ENCODE data around the gene H2BK1.
A peak's percentile ranks its signal among the peaks of the same experiment; 100 is the strongest.

Gene H2BK1

GRCh38 chr7:151175793-151176311 is 34.4 kb downstream of the H2BK1 start:
- DNase-seq, result no peak

DNA sequence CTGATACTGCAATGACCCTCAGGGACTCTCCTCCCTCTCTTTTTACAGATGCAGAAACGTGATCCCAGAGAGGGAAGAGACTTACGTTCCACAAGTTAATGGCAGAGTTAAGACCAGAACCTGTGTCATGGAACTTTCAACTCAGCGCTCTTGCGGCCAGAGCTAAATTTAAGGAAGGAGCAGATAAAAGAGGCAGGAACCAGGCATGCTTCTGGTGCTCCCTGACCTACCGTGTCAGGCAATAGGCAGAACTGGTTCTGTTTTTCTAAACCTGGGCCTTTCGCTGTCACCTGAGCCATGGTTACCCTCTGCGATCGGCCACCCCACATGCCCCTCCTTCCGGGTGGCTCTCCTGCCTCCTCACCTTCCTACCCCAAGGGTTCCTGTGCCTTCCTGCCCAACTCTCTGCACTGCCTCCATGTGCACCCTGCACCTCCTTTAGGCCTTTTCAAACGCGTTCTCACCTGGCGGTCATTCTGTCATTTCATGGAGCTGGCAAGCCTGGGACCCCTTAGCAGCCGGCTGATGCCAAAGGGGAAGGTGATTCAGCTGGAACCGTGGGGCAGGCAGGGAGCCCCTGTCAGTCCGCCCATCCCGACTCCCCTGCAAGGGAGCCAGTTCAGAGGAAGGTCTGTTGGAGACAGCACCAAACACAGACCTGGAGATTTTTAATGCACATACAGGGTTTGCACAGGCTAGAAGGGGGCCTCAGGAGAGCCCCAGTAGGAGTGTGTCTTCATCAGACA is 35.1 kb downstream of the H2BK1 start:
- no peak for DNase-seq

- peak; percentile 17 to 21 for DNase-seq
Measured at GRCh38 chr7:151174246-151175046, 35.8 kb downstream of the H2BK1 start.

DNA sequence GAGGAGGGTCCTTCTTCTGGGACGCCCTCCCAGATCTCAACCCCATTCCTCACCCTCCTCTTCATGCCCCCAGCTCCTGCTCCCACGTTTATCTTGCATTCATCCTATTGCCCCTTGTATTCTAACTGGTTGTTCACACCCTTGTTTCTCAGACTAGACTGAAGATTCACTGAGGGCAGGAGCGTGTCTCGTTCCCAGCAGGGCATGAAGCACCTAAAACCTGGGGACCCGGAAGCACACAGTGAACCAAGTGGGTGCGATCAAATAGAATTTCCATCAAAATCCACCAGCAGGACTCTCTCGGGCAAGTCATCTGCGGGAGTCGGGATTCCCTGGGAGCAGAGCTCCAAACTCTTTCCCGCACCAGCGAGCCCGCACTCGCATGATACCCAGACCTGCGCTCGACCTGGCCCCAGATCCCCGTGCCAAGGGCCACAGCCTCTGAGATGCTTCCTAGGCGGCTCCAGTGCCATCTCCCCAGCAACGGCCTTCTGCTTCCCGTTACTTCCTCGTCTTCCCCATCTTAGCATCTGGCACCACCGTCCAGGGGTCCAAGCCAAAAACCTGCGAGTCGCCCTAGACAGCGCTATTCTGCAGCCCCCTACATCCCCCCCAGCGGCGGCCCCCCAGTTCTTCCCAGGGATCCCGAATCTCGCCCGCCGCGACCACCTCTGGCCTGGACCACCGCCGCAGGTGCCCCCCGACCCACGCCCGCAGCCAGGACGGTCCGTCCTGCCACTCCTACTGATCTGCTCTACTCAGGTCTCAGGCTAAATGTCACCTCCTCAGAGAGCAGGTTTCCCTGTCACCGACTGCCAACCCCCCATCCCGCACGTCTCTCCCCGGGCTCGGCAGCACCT is 36.7 kb downstream of the H2BK1 start:
- DNase-seq, result no peak

- DNase-seq, result peak; percentile 77 to 80
Measured at GRCh38 chr7:151172273-151173141, 37.8 kb downstream of the H2BK1 start.

GRCh38 chr7:151168787-151169162 is 41.5 kb downstream of the H2BK1 start:
- no peak for DNase-seq

GRCh38 chr7:151168003-151168786 is 42.1 kb downstream of the H2BK1 start:
- DNase-seq, result peak; percentile 70 to 74

- peak; percentile 14 to 15 for DNase-seq
Measured at GRCh38 chr7:151167197-151167961, 42.9 kb downstream of the H2BK1 start, which contains the start of gene GBX1. Gene GBX1 (minus strand): TSS chr7:151167694. CDS start chr7:151167548, 146 bp downstream.

- DNase-seq, result peak in 1 of 2 experiments; percentile 10
Measured at GRCh38 chr7:151166629-151167196, 43.6 kb downstream of the H2BK1 start.

- no peak for DNase-seq
Measured at GRCh38 chr7:151161757-151162156, 48.5 kb downstream of the H2BK1 start.
